Measurements from ENCODE around the gene OR5F1.

OR5F1 gene

GRCh38 chr11:55994525-55994924 is at the start of gene OR5F1:
Gene OR5F1 (minus strand): TSS chr11:55994625. CDS start chr11:55994625, 0 bp downstream.
- no peak for DNase-seq (ENCODE audit: low read depth)

- DNase-seq (ENCODE audit: low read depth), result no peak
Measured at GRCh38 chr11:56027354-56027753, 32.9 kb upstream of the OR5F1 start, which contains the start of gene OR5AS1. Gene OR5AS1 (plus strand): TSS chr11:56027654. CDS start chr11:56030419, 2,765 bp downstream.

GRCh38 chr11:56013805-56014204 is 19.4 kb upstream of the OR5F1 start:
- no peak for DNase-seq (ENCODE audit: low read depth)

GRCh38 chr11:56010716-56011115 is 16.3 kb upstream of the OR5F1 start:
- DNase-seq (ENCODE audit: low read depth), result no peak

- no peak for DNase-seq (ENCODE audit: low read depth)
Measured at GRCh38 chr11:55970935-55971334, 23.5 kb downstream of the OR5F1 start.

- DNase-seq (ENCODE audit: low read depth), result no peak
Measured at GRCh38 chr11:55969845-55970244, 24.6 kb downstream of the OR5F1 start, which contains the start of gene OR10AG1. Gene OR10AG1 (minus strand): TSS chr11:55969945. CDS start chr11:55969907, 38 bp downstream.

- DNase-seq (ENCODE audit: low read depth), result no peak
Measured at GRCh38 chr11:55967914-55968313, 26.5 kb downstream of the OR5F1 start.

GRCh38 chr11:55966391-55966790 is 28.0 kb downstream of the OR5F1 start:
- no peak for DNase-seq (ENCODE audit: low read depth)

GRCh38 chr11:55956521-55956920 is 37.9 kb downstream of the OR5F1 start:
- no peak for DNase-seq (ENCODE audit: low read depth)

GRCh38 chr11:55949330-55949729 is 45.1 kb downstream of the OR5F1 start:
- no peak for DNase-seq (ENCODE audit: low read depth)

Measured in stromal cell of bone marrow (primary cell).